GM21447 (cell line): ENCODE data around the gene DCBLD1.

Source experiments
- ATAC-seq: cut with Tn5 transposase; IDR thresholded peaks from one replicate; pipeline ENCODE4 v1.9.1; 2021; ENCODE audit not compliant: unreplicated experiment

The DCBLD1 gene

DNA sequence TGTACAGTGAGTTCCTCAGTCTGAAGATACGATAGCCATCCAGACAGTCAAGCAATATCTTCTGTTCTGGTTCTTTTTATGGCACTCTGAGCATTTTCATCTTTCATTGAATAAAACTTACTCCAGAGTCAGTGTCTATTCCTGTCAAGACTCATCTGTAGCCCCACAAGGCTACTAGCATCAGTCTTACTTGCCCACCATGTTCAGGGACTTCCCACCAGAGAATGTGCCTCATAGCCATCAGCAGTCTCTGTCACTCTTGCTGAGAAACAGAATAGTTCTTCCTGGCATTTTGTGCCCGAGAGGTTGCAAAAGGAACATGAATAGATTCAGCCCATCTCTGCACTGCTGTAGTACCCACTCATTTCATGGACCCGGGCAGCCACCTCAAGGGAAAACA is 12.7 kb upstream of the DCBLD1 start:
- no peak for ATAC-seq

DNA sequence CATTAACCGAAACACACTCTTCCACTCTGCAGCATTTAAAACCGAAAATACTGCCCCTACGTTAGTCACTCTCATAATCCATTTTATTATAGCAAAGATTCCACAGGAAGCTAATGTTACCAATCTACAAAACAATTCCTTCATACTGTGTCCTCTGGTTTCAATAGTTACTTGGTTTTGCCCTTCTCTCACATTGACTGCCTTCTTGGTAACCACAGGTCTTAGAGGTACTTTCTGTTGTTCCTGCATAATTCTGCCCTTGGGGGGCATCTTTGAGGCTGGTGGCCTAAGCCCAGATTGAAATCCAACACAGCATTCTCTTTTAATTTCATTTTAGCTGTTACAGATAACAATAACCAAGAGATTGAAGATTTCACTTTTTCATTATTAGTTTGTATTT is 9.8 kb upstream of the DCBLD1 start:
- ATAC-seq = no peak

DNA sequence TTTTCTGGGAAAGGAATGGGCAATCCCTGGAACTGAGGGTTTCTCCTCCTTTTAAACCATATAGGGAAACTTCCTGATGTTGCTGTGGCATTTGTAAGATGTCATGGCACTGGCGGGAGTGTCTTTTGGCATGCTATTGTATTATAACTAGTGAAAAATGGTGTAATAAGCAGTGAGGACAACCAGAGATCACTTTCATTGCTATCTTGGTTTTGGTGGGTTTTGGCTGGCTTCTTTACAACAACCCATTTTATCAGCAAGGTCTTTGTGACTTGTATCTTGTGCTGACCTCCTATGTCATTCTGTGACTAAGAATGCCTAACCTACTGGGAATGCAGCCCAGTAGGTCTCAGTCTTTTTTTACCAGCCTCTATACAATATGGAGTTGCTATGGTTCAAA is 9.1 kb upstream of the DCBLD1 start:
- ATAC-seq = no peak

DNA sequence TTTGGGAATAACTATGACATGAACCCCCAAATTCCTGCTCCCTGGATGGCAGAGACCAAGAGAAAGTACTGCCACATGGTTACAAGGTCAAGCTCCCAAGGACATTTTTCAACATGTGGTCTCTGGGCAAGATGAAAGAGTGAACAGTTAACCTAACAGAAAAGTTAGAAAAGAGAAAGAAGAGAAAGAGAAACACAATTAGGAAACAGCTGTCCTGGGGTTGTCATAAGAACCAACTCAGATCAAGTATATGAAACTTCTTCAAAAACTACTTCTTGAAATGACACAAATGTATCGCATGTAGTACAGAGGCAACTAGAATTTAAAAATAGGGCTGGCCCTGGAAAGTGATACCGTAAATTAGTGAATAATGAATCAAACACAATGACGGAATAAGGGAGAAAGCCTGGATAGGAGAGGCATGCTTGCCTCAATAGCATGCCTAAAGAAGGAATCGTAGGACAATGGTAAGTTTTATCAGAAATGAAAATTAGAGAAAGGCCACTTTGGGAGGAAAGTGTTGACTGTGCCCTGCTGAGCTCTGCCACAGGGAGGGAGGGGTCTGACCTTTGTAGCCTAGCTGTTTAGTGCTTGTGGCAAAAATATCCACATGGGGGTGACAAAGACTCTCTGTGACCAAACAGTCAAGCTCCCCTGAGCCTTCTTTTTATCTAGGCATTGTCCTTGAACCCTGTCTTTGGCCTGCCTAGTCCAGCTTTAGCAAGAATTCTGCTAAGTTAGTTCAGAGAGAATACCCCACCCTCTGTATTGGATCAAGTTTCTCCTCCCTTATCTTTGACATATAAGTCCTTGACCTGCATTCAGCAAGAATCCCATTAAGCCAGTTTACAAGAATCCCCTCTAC is 4.3 kb upstream of the DCBLD1 start:
- ATAC-seq = peak; percentile 23

DNA sequence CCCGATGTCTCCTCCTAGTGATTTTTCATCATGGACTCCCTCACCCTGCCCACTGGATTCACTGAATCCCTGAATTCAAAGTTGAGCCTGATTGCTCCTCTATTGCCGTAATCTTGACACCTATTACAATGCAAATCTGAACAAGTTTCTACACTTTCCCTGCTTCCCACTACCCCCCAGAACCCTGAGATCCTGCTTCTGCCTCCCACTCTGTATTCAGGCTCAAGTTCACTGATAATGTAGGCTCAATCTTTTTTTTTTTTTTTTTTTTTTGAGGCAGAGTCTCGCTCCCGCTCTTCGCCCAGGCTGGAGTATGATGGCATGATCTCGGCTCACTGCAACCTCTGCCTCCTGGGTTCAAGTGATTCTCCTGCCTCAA is 3.6 kb upstream of the DCBLD1 start:
- no peak for ATAC-seq

DNA sequence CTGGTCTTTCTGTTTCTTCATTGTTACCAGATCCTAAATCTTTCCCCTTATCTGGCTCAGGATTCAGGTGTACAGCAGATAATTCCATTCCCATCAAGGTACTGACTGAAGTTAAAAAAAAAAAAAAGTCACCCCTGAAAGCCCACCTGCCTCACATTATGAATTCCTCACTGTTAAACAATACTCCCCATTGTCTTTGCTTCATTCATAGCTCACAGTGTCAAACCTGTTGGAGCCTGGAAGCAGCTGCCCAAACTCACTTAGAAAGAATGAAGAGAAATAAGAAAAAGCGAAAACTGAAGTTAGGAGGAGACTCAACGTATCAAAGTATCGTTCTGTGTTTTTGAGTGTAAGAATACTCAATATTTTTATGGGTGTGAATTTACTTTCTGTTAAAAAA is 1.8 kb upstream of the DCBLD1 start:
- ATAC-seq = no peak

DNA sequence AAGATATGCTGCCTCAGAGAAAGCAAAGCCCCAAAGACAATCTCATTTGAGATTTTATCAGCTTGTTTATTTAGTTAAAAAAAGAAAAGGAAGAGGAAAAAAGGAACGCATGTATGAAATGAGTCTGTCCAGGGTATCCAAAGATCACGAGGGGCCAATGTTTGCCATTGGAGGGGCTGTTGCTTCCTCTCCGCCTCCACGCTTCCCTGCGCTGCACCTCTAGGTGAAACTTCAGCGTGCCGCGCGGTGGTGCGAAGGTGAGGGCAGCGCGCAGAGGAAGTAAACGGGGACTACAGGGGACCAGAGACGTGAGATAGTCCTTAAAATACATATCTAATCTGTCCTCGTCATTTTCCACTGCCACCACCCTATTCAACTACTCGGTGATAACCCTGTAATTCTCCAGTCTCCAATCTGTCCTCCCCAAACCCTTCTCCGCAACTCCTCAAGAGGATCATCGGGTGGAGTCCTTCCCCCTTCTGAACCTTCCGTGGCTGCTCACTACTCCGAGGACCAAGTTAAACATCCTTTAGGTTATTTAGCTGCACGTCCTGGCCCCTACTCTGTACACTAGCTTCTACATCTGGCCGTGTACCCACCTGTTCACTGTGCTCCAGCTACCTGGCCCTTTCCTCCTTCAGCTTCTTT is 1.1 kb upstream of the DCBLD1 start:
- ATAC-seq = no peak

DNA sequence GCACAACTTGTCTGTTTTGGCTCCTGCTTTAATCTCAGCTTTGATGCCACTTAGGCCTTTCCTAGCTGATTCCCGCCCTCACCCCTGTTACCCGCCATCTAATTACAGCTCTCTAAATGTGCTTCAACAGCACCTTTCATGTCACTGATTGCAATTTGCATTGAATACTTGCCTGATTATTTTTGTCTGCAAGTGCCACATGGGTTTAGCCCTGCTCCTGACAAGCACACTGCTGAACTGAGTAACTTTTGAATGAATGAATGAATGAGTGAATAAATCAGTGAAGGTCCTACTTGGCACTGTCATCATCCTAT is 591 bp upstream of the DCBLD1 start:
- no peak for ATAC-seq

DNA sequence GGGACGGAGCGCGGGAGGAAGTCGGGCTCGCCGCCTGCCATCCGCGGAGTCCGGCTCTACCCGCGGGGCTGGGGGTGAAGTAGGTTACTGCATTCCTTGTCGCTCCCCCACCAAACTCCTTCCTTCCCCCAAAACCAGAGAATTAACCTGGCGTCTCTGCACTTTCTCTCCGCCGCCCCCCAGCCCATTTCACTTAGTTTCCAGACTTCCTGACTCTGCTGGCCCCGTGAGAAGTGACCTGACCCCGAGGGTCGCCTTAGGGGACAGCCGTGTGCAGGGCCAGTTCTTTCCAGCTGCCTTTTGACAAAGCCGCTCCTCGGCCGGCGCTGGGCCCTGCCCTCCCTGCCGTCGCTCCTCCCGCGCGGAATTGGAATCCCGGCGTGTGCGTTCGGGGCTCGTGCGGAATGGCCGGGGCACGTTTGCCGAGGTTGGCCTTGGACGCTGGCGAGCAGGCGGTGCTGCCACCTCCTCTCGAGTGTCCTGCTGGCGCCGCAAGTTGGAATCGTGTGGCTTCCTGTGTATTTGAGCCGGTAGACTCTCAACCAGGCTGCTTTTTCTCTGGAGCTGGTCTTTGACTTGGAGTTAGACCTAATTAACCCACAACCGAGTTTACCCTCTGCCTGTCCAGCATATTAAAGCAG is 650 bp downstream of the DCBLD1 start:
- peak; percentile 25 for ATAC-seq

DNA sequence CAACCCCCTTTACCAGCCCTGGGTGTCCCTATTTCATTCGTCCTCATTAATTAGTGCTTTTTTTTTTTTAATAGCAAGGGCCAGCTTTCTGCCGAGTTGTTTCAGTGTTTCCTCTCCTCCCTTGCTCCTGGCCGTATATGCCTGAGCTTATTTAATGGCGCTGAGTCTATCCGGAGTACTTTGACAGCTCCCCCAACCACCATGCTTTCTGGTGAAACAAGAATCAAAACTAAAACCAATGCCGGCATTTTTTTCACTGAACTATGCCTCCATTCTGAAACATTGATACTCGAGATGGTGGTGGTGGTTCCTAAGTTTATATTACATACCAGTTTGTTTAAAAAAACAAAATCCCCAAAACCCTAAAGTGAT is 1.2 kb downstream of the DCBLD1 start:
- peak; percentile 26 for ATAC-seq

DNA sequence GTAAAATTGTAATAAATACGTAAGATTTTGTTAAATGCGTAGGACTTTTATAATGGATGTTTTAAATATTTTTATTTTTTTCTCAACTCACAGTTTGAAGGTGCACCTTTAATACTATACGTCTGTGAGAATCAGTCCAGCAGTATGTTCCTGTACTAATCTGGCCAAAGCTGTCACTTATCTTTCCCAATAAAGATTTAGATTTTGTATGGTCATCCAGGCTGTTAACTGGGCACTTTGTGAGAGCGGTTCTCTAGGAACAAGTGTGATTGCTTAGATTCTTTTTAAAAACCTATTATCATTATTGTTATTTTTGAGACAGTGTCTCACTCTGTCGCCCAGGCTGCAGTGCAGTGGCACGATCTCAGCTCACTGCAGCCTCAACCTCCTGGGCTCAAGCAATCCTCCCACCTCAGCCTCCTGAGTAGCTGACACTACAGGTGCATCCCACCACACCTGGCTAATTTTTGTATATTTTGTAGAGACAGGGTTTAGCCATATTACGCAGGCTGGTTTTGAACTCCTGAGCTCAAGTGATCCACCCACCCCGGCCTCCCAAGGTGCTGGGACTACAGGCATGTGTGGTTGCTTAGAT is 1.7 kb downstream of the DCBLD1 start:
- ATAC-seq = no peak

DNA sequence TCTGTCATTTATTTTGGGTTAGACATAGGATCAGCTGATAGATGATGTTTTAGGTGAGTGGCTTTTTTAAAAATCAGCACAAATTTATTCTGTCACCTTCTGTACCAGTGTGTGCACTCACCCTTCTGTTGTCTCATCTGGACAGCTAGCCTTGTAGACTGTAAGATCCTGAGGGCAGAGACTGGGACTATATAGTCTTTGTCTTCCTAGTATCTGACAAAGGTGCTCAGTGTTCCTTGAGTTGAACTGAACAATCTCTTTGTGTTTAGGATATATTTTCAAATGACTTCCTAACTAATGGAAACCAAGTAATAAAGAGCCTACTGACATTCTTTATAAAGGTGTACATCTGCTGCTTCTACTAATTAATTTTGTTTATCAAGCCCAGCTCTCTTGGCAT is 3.0 kb downstream of the DCBLD1 start:
- no peak for ATAC-seq

DNA sequence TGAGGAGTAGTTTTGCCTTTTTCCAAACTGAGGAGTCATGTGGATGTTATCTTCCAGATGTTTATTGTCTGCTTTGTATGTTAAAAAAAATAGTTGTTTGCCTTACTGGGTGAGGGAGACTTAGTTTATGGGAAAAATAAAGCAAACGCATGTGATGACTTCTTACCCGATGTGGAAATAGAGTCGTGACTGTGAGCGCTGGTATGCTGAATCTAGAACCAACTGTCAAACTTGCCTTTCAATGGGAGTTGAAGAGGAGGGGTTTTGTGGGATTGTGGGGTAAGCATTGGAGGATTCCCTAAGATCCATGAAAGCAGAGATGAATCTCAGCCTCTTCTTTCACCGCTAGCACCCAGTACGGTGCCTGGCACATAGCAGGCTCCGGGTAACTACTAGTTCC is 5.3 kb downstream of the DCBLD1 start:
- no peak for ATAC-seq

DNA sequence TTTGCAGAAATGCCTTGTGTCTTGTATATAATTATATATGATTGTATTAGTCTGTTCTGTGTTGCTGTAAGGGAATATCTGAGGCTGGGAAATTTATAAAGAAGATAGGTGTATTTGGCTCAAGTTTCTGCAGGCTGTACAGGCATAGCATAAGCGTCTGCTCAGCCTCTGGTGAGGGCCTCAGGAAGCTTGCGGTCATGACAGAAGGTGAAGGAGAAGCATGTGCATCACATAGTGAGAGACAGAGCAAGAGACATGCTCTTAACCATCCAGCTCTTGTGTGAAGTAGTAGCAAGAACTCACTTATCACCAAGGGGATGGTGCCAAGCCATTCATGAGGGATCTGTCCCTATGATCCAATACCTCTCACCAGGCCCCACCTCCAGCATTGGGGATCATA is 6.5 kb downstream of the DCBLD1 start:
- ATAC-seq = no peak

DNA sequence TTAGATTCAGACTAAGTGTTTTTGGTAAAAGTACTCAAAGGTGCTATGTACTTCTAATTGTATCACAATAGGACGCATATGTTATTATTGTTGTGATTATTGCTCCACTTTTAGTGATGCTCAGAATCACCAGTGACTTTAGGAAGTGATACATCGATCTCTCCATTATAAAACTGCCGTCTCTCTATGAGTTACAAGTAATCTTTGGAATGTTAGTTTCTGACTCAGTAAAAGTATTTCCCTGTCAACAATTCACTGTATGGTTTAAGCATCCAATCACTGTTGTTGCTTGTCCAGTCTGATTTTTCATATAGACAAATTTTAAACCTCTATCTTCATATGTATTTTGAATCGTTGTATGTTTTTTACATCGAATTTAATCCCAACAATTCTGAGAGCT is 9.4 kb downstream of the DCBLD1 start:
- ATAC-seq = no peak

DNA sequence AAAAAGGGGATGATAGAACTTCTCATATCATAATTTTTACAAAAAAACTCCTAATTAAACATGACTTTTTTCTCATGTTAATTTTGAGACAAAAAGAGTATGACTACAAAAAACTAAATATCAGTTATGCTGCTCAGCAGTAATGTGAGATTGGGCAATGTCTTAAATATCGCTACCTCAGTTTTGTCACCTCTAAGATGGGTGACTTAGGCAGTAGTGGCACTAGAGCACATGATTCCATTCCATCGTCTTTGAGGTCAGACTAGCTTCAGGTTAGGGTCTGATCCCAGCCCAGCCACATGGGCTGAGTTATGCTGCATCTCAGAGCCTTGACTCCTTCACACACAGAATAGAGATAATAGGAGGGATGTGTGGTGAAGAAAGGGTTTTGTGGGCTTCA is 11.0 kb downstream of the DCBLD1 start:
- ATAC-seq = no peak

DNA sequence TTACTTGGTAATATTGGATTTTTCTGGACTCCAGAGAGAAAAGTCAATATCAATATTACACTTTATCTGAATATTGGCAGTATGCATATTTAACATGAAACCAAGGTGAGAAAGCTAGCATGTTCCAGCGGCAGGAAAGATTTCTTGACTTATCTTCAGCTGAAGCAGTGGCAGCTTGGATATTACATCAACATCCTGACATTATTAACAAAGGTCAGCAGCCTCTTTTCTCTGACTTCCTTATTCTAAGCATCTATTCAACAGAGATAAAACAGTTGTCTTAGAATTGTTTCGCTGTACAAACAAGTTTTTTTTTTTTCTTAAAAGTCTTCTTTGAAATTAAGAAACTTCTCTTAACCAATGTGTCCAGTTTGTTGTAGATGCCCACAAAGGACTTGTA is 11.8 kb downstream of the DCBLD1 start:
- ATAC-seq = no peak

DNA sequence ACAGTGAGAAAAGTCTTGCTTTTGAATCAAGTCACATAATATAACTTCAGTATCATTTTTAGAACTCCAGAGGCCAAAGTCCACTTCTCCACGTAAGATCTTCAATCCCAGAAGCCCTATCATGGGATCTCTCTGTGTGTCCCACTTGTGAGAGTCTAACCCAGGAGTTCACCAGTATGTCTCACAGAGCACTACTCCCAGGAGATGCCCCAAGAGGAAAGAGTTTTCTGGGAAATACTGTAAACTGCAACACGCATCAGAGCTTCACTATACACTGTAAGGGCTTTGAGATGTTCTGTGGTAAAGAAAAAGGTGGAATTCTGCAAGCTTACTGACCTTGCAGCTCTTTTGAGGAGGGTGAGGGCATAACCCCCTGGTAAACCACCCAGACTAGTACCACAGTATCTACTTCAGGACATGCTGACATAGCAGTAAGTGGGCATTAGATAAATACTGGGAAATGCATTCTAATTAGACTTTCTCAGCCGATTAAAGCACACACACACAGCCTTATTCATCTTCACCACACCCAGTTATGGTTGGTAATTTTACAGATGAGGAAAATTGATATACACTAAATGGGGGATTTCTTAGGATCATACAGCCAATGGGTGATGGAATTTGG is 12.3 kb downstream of the DCBLD1 start:
- no peak for ATAC-seq

DNA sequence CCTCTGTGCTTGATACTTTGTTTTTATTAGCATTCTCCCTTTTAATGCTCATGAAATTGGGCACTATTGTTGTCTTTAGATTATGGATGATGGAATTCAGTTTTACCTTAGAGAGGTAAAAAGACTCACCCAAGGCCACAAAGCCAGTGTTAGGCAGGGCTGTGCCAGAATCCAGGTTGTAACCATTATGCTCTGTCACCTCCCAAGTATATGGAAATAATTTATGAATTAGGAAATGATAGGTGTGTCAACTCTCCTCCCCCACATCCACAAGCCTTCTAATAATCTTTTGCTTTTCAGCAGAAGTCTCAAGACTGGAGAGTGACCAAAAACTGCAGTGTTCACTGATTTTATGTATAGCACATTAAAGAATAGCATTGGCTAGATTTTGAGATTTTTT is 13.0 kb downstream of the DCBLD1 start:
- no peak for ATAC-seq

DNA sequence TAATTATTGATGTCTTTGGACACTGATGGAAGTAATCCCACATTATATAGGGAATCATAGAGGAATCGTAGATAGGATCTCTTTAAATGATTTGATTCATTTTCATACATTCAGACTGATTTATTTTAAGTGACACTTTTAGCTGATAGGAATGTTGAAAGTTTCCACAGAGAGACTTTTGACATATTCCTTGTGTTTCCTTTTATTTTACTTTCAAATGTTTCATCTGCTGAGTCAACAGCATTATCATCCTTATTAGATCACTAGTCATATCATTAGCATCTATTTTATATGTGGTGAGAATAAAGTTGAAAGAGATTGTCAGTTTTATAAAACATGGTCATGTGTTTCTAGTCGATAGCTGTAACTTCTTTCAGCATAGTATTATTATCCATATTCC is 13.4 kb downstream of the DCBLD1 start:
- ATAC-seq = no peak

DNA sequence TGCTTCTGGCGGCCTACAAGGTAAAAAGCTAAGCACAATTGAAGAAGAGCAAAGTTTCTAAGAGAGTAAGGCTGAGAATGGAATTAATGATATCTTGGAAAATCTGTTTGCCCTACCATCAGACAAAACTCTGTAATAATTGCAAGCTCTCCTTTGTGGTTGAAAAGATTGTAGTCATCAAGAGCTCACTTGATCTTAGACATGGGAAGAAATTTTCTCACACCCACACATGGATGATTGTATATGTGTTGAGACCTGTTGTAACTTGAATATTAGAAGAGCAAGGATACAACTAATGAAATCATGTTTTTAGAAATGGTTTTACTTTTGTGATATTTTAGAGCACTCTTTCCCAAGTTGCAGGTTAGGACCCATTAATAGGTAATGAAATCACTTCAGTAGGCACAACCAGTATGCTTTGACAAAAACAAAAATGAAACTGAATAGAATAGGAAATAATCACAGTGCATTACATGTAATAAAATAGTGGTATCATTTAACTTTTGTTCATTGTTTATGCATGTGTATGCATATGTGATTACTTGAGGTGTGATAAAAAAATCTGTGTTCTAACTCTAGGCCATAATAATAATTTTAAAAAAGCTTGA is 14.0 kb downstream of the DCBLD1 start:
- no peak for ATAC-seq
